ENCODE measurements around the gene GRAMD1C. TPM values are rescaled to one million over a fixed set of nuclear protein-coding genes. Genes with fewer than 3 reads are reported as not detected.

GRAMD1C gene
- total RNA-seq, 1 donor from 2014 or later, result 2.0 TPM

Other genes with a start within 250 kb of the GRAMD1C start
- 13.4 TPM for gene USF3, start 142.1 kb upstream of the GRAMD1C start, total RNA-seq
- gene NAA50, start 92.5 kb upstream of the GRAMD1C start, total RNA-seq, result 75.0 TPM
- gene ATP6V1A, start 91.8 kb upstream of the GRAMD1C start, total RNA-seq, result 21.4 TPM
- 2.7 TPM for gene ZDHHC23, start 109.2 kb downstream of the GRAMD1C start, total RNA-seq
- gene CCDC191, start 217.7 kb downstream of the GRAMD1C start, total RNA-seq, result 0.77 TPM
- gene QTRT2, start 217.9 kb downstream of the GRAMD1C start, total RNA-seq, result 4.1 TPM